ENCODE measurements around the gene CKAP4. TPM values are rescaled to one million over a fixed set of nuclear protein-coding genes. Genes with fewer than 3 reads are reported as not detected.
A peak's percentile ranks its signal among the peaks of the same experiment; 100 is the strongest.

The CKAP4 gene
- total and polyA plus RNA-seq, 2 of the 13 experiments (the other 11 are each of a cell fraction or from before 2014, with no cell fraction given) = 39.2 to 70.2 TPM

GRCh38 chr12:106226884-106227640 is 20.8 kb downstream of the CKAP4 start (continued):
- TF ChIP-seq ZBTB25 (CRISPR knock-in tag; IDR thresholded peaks at IDR 0.05) (no peak), STAG1 (CRISPR knock-in tag; IDR thresholded peaks at IDR 0.05) (peak; percentile 91), ZNF646 (CRISPR knock-in tag; IDR thresholded peaks at IDR 0.05) (no peak), NR0B2 (CRISPR knock-in tag; IDR thresholded peaks at IDR 0.05) (no peak), SIX4 (CRISPR knock-in tag; IDR thresholded peaks at IDR 0.05) (no peak), ZNF124 (CRISPR knock-in tag; IDR thresholded peaks at IDR 0.05) (no peak), NFKBIZ (CRISPR knock-in tag; IDR thresholded peaks at IDR 0.05) (no peak), MAFF (IDR thresholded peaks at IDR 0.05; ENCODE audit: low read depth, low read length) (0 out of 2 replicates have a peak, but pooled peaks have one; percentile 53), MAF1 (CRISPR knock-in tag; IDR thresholded peaks at IDR 0.05; ENCODE audit: borderline replicate concordance) (no peak), U2AF1 (optimal IDR thresholded peaks at IDR 0.05; ENCODE audit: low read depth, low read length) (no peak), GATA4 (IDR thresholded peaks at IDR 0.05; ENCODE audit: borderline replicate concordance, low read depth) (no peak), BRF2 (CRISPR knock-in tag; IDR thresholded peaks at IDR 0.05) (no peak), CBFB (CRISPR knock-in tag; IDR thresholded peaks at IDR 0.05) (no peak), ZMYM3 (CRISPR knock-in tag; IDR thresholded peaks at IDR 0.05) (peak; percentile 51; the same call in 1 of the 2 replicates), MTF1 (CRISPR knock-in tag; IDR thresholded peaks at IDR 0.05) (no peak), NBN (conservative IDR thresholded peaks at IDR 0.05) (no peak), HIVEP1 (CRISPR knock-in tag; IDR thresholded peaks at IDR 0.05) (0 out of 2 replicates have a peak, but pooled peaks have one; percentile 26), ZNF878 (CRISPR knock-in tag; IDR thresholded peaks at IDR 0.05) (no peak), ELF3 (CRISPR knock-in tag; IDR thresholded peaks at IDR 0.05) (0 out of 2 replicates have a peak, but pooled peaks have one; percentile 12), GPBP1L1 (CRISPR knock-in tag; IDR thresholded peaks at IDR 0.05) (no peak), SMC3 (IDR thresholded peaks at IDR 0.05; ENCODE audit: low read length) (peak; percentile 88)

All from HepG2 (cell line).